ENCODE data around the gene CDC6. TPM values are rescaled to one million over a fixed set of nuclear protein-coding genes. Genes with fewer than 3 reads are reported as not detected.
A peak's percentile ranks its signal among the peaks of the same experiment; 100 is the strongest.

The CDC6 gene
- total RNA-seq, 2 donors from 2014 or later, result 8.5 to 40.8 TPM

- H3K27ac ChIP-seq, result no peak overlapping the region
- H3K9me3 ChIP-seq, result no peaks in the 10 kb centered on the region
- no peak overlapping the region for H3K9ac ChIP-seq (ENCODE audit: low read depth in 2 of 2, low read length in 2 of 2)
- intact Hi-C loops (cut with DNase I), result no loop called here
- no peak for TF ChIP-seq CTCF (IDR thresholded peaks at IDR 0.05)
- no peak overlapping the region for H3K4me3 ChIP-seq
- no peaks in the 10 kb centered on the region for H3K27me3 ChIP-seq
- no peak for DNase-seq
- no peaks in the 10 kb centered on the region for H3K4me1 ChIP-seq
- no peaks in the 10 kb centered on the region for H3K36me3 ChIP-seq
These were observed 39.7 kb upstream of the CDC6 start for GRCh38 chr17:40247926-40248495.

GRCh38 chr17:40248507-40248906 is 39.2 kb upstream of the CDC6 start:
- Histone ChIP-seq H3K36me3 (no peaks in the 10 kb centered on the region), H3K27ac (no peak overlapping the region), H3K9me3 (no peaks in the 10 kb centered on the region), H3K27me3 (no peaks in the 10 kb centered on the region), H3K4me3 (no peak overlapping the region), H3K4me1 (no peaks in the 10 kb centered on the region), H3K9ac (ENCODE audit: low read depth in 2 of 2, low read length in 2 of 2) (no peak overlapping the region)
- TF ChIP-seq CTCF (IDR thresholded peaks at IDR 0.05), result no peak
- intact Hi-C loops (cut with DNase I), result no loop called here
- no peak for DNase-seq

GRCh38 chr17:40251576-40251975 is 36.1 kb upstream of the CDC6 start:
- Histone ChIP-seq H3K4me1 (no peaks in the 10 kb centered on the region), H3K36me3 (peaks cover 5% of the 10 kb centered on the region), H3K9me3 (no peaks in the 10 kb centered on the region), H3K27me3 (no peaks in the 10 kb centered on the region), H3K4me3 (no peak overlapping the region), H3K9ac (ENCODE audit: low read depth in 2 of 2, low read length in 2 of 2) (no peak overlapping the region), H3K27ac (peak overlapping the region; percentile 41)
- peak; percentile 47 for DNase-seq
- intact Hi-C loops (cut with DNase I), result no loop called here
- TF ChIP-seq CTCF (IDR thresholded peaks at IDR 0.05), result no peak

- intact Hi-C loops (cut with DNase I), result no loop called here
- no peaks in the 10 kb centered on the region for H3K27me3 ChIP-seq
- no peak overlapping the region for H3K9ac ChIP-seq (ENCODE audit: low read depth in 2 of 2, low read length in 2 of 2)
- H3K36me3 ChIP-seq, result peaks cover 15% of the 10 kb centered on the region
- no peak overlapping the region for H3K4me3 ChIP-seq
- H3K9me3 ChIP-seq, result no peaks in the 10 kb centered on the region
- DNase-seq, result no peak
- no peak overlapping the region for H3K27ac ChIP-seq
- no peak for TF ChIP-seq CTCF (IDR thresholded peaks at IDR 0.05)
- H3K4me1 ChIP-seq, result no peaks in the 10 kb centered on the region
These were observed 34.1 kb upstream of the CDC6 start for GRCh38 chr17:40253565-40253964.

GRCh38 chr17:40259505-40259904 is 28.2 kb upstream of the CDC6 start:
- no peak for DNase-seq
- no peaks in the 10 kb centered on the region for H3K27me3 ChIP-seq
- TF ChIP-seq CTCF (IDR thresholded peaks at IDR 0.05), result no peak
- H3K36me3 ChIP-seq, result peaks cover 17% of the 10 kb centered on the region
- H3K9me3 ChIP-seq, result no peaks in the 10 kb centered on the region
- no peak overlapping the region for H3K4me3 ChIP-seq
- H3K9ac ChIP-seq (ENCODE audit: low read depth in 2 of 2, low read length in 2 of 2), result no peak overlapping the region
- no peaks in the 10 kb centered on the region for H3K4me1 ChIP-seq
- H3K27ac ChIP-seq, result no peak overlapping the region
- intact Hi-C loops (cut with DNase I), result no loop called here

Data from colonic mucosa (tissue), 4 donors.